HG02798 (cell line): ENCODE results near the gene DTWD2.
"Not testable (repeated sequence)": the region's sequence is repeated elsewhere in the genome, so short reads cannot be mapped to it uniquely, and the experiment has no call there.

Experiments used
- ATAC-seq: cut with Tn5 transposase; IDR thresholded peaks from one replicate; pipeline ENCODE4 v1.9.1; 2021; ENCODE audit warnings: mild to moderate bottlenecking; ENCODE audit not compliant: unreplicated experiment, poor library complexity

Gene DTWD2

DNA sequence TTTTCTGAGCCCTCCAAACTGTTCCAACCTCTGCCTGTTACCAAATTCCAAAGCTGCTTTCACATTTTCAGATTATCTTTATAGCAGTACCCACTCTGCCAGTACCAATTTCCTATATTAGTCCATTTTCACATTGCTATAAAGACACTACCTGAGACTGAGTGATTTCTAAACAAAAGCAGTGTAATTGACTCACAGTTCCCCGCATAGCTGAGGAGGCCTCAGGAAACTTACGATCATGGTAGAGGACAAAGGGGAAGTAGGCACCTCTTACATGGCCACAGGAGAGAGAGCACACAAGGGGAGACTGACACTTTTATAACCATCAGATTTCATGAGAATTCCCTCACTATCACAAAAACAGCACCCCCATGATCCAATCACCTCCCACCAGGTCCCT lies 105.0 kb downstream of the DTWD2 start:
- no peak for ATAC-seq

DNA sequence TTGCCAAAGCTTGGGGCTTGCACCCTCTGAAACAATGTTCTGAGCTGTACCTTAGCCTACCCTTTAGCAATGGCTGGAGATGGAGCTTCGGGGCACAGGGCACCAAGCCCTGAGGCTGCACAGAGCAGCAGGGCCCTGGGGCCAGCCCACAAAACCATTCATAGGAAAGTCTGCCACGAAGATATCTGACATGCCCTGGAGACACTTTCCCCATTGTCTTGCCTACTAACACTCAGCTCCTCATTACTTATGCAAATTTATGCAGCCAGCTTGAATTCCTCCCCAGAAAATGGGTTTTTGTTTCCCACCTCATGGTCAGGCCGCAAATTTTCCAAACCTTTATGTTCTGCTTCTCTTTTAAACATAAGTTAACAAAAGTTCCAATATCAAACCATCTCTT lies 105.7 kb downstream of the DTWD2 start:
- no peak for ATAC-seq

DNA sequence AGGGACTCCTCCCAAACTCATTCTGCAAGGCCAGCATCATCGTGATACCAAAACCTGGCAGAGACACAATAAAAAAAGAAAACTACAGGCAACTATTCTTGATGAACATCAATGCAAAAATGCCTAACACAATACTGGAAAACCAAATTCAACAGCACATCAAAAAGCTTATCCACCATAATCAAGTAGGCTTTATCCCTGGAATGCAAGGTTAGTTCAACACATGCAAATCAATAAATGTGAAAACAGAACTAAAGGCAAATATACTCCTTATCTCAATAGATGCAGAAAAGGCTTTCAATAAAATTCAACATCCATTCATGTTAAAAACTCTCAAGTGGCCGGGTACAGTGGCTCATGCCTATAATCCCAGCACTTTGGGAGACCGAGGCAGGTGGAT lies 111.5 kb downstream of the DTWD2 start:
- not testable (repeated sequence) for ATAC-seq

DNA sequence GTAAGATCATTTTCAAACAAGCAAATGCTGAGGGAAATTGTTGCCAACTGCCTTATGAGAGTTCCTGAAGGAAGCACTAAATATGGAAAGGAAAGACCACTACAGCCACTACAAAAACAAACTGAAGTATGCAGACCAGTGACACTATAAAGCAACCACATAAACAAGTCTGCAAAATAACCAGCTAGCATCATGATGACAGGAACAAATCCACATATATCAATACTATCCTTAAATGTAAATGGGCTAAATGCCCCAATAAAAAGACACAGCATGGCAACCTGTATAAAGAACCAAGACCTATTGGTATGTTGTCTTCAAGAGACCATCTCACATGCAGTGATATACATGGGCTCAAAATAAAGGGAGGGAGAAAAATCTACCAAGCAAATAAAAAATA lies 113.2 kb downstream of the DTWD2 start:
- no peak for ATAC-seq

DNA sequence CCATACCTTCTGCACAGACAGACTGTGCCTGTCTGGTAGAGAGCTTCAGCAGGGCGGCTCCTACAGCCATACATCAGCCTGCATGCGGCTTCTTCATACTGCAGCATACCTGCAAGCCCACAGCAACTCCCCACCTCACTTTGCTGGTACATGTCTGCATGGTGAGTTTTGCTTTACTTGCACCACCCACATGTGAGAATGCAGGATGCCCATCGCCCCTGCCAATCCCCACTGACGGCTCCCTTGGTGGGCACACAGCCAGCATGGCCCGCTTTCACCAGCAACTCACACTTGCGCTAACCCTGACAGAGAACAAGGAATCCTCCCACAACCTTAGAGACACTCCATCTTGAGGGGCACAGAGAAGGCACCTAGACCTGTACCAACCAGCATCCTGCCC lies 114.9 kb downstream of the DTWD2 start:
- no peak for ATAC-seq

DNA sequence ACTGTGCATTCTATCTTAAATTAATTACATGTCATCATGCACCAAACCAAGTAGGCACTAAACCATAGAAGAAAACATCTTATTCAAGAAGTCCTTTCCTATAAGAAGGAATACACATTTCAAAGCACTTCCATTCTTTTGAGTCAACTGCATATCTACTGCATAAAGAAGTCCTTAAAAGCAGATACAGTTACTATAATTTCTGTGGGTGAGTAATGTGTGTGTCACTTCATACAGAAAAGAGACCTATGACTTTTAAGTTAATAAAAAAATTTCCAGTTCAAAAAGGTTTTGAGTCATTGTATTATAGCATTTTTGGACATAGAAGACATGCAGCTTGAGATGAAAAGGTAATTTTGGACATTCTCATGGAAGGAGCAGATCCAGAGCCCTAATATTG lies 125.0 kb downstream of the DTWD2 start:
- ATAC-seq: no peak

DNA sequence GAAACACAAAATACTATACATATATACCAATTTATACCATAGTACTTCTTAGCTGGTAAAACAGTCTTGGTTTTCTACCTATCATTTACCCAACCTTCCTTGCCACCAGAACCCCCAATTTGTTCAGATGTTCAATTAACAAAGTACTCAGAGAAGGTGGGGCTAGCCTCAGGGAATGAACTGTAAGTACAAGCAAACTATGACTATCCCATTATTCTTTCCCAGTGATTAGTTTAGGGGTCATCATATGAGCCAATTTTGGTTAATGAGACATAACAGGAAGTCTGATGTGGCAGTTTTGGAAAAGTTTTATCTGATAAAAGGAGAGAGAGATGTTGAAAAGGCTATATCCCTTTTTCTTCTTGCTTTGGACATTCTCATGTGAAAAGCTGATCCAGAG lies 125.8 kb downstream of the DTWD2 start:
- ATAC-seq: no peak

DNA sequence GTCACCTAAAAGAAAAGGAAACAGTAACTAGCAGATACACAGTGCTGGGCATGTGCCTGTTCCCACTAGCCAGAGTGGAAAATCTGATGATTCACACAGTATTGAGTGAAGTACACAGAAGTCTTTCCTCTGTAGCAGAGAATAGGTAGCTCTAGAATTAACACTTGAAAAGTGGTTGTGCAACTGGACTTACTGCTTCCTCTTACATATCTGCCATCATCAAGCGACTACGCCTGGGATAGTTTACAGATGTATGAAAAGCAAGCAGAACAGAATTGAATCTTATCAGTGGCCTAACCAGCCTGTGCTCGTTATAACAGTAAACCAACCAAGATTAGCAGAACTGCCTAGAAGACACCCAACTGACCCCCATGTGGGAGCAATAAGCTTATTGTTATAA lies 130.6 kb downstream of the DTWD2 start:
- ATAC-seq: no peak

DNA sequence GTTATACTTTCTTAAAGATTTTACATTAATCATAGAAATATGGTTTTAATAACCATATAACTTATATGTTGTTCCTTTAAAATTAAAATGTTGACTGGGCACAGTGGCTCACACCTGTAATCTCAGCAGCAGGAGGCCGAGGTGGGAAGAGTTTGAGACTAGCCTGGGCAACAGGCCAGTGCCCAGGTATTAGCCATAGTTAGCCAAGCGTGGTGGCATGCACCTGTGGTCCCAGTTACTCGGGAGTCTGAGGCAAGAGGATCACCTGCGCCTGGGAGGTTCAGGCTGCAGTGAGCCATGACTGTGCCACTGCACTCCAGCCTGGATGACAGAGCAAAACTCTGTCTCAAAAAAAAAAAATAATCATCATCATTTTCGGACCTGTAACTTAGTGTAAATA lies 133.5 kb downstream of the DTWD2 start:
- ATAC-seq: no peak

DNA sequence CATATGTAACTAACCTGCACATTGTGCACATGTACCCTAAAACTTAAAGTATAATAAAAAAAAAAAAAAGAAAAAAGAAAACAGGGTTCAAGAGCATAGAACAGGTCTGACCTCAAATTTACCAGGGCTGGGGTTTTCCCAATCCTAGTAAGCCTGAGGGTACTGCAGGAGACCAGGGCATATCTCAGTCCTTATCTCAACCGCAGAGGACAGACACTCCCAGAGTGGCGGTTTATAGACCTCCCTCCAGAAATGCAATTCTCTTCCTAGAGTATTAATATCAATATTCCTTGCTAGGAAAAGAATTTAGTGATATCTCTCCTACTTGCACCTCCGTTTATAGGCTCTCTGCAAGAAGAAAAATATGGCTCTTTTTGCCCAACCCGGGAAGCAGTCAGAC lies 136.6 kb downstream of the DTWD2 start:
- ATAC-seq: not testable (repeated sequence)

DNA sequence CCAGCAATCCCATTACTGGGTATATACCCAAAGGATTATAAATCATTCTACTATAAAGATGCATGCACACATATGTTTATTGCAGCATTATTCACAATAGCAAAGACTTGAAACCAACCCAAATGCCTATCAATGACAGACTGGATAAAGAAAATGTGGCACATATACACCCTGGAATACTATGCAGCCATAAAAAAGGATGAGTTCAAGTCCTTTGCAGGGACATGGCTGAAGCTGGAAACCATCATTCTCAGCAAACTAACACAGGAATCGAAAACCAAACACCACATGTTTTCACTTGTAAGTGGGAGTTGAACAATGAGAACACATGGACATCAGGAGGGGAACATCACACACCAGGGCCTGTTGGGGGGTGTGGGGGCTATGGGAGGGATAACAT lies 138.8 kb downstream of the DTWD2 start:
- ATAC-seq: not testable (repeated sequence)

DNA sequence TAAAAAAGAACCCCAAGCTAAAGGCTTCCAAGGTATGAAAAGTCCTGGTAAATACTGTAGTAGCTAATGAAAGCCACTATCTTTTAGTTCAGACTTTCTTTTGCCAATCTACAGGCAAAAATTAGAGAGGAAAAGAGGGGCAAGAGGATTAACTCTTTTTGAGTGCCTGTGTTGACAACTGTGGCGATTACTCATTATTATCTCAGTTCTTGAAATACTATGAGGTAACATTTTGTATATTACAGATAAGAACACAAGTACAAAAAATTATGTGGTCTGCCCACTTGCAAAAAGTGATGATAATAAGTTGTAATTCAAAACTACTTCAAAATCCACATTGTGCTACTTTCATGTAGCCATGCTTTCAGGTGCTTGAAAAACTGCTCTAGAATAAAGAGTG lies 144.0 kb downstream of the DTWD2 start:
- ATAC-seq: no peak

DNA sequence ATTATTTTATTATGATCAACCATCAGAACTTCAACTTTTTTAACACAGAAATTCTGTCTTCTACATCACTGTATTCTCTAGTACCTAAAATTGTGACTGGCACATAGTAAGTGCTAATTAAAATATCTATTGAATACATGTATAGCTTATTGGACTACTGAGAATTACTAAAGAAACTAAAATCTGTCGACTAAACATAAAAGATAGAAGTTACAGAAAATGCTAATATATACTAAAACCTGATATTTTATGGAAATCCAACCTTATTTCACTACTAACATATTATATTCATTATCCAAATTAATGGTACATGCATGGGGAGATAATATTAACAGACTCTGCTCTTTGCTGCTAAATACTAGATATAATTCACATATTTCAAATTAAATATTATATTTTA lies 153.6 kb downstream of the DTWD2 start:
- ATAC-seq: no peak

DNA sequence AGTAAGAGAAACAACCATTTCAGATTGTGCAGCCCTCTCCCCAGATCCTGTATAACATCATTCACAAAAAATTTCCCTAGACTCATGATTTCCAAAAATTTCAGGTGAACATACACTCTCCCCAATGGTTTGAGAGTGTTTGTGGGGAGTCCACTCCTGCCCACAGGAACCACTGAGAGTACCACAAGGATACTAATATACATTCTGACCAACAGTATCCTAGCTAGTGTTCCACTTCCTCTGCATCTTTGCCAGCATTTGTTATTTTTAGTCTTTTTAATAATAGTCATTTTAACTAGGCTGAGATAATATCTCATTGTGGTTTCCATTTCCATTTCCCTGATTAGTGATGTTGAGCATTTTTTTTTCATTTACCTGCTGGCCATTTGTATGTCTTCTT lies 155.4 kb downstream of the DTWD2 start:
- ATAC-seq: no peak

DNA sequence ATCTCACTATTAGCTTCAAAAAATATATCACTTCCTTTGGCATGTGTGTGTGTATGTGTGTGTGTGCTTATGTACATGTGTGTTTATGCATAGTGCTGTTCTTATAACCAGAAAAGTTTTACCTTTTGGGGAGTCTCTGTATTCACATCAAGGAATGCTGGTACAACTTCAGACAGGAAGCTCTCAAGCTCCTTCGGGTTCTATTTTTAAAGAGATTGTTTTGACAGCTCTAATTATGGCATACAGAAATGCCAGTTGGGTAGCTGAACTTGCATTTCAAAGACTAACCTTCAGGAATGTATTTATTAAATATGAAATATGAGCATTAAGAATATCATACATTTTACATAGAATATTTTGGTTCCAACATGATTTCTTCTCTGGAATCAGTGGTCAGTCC lies 163.1 kb downstream of the DTWD2 start:
- ATAC-seq: no peak

DNA sequence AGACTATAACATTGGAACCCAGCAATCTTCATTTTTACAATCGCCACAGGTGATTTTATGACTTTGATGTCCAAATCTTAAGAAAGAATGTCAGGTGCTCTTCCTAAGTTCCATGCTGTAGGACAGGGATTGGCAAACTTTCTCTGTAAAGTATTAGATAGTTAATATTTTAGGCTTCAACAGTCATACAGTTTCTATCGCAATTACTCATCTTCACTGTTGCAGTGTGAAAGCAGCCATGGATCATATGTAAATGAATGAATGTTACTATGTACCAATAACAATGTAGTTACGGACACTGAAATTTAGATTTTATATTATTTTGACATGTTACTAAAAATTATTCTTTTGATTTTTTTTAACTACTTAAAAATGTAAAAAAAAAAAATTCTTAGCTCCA lies 169.7 kb downstream of the DTWD2 start:
- ATAC-seq: no peak

DNA sequence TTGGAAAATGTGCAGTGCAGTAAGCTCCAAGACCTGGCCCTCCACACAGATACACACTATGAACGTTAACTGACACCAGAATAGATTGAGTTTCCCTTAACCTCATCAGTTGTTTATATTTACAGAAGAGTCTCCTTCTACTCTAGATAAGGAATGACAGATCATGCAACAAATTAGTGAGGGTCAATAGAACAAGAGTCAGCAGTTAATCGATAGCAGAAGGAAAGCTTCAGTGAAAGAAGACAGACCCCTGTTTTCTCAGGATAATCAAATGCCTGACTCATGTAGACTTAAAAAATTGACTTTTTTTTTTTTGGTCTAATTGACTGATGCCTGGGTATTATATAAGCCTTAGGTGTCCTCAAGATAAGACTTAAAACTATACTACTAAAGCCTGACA lies 179.9 kb downstream of the DTWD2 start:
- no peak for ATAC-seq

DNA sequence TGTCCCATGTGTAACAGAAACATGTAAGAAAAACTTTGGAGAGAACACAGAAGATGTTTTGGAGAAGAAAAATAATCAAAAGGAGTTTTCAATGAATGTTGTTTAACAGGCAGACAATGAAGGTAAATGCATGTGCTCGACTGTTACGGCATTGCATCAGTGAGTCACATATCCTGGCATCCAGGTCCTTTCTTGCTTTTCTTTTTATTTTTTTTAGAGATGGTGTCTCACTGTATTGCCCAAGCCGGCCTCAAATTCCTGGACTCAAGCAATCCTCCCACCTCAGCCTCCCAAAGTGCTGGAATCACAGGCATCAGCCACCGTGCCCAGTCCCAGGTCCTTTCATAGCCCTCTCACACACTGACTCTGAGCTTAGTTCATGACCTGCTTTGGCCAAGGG lies 181.8 kb downstream of the DTWD2 start:
- no peak for ATAC-seq

DNA sequence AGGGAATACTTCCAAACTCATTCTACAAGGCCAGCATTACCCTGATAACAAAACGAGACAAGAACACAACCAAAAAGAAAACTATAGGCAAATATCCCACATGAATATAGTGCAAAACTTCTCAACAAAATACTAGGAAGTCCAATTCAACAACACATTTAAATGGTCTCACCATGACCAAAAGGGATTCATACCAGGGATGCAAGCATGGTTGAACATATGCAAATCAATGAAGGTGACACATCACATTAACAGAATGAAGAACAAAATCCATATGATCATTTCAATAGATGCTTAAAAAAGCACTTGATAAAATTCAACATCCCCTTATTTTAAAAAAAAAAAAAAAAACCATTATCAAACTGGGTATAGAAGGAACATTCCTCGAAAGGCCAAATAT lies 186.0 kb downstream of the DTWD2 start:
- no peak for ATAC-seq

DNA sequence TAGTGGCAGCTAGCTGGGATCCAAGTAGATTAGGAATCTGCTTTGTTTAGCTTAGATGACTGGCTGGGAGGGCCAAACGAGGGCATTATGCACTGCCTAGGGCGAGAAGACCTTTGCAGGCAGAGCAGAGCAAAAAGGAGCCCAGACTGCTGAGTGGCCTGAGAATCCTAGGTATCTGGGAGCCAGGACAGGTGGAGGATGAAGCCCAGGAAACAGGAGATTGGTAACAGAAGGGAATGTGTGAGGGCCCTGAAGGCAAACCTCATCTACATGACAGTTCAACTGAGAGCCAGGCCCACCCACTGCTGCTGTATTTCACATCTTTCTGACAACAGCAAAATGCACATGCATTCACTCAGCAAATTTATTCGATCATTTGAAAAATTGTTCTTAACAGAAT lies 192.3 kb downstream of the DTWD2 start:
- ATAC-seq: no peak

DNA sequence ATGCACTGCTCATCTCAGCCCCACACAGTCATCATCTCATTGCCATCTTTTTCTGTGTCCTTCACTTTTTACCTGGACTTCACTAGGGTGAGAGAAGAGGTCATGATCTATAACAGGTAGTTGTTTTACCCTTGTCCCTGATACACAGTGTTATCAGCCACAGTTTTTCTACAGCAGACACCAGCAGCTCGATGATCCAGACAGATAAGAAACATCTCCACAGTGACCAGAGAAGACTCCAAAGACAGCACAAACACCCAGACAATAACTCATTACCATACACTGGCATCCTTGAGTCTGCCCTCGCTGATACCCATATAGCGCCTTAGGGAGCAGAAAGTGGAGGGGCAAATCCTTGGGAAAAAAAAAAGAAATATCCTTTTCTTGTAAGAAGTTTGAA lies 194.1 kb downstream of the DTWD2 start:
- no peak for ATAC-seq

DNA sequence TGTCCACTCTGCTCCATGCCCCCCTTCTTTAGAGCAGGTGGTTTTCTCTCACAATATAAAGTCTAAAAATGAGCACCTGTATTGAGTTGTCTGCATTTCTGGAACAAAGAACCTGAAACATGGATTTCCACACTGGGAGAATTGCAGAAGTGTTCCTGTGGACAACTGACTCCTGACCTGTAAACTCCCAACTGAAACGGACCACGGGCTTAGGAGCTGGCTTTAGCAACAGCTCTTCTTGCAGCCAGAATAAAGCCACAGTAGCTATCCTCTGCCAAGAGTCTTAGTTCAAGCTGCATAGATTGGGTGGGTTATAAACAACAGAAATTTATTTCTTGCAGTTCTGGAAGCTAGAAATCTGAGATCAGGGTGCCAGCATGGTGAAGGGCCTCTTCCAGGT lies 194.7 kb downstream of the DTWD2 start:
- no peak for ATAC-seq

DNA sequence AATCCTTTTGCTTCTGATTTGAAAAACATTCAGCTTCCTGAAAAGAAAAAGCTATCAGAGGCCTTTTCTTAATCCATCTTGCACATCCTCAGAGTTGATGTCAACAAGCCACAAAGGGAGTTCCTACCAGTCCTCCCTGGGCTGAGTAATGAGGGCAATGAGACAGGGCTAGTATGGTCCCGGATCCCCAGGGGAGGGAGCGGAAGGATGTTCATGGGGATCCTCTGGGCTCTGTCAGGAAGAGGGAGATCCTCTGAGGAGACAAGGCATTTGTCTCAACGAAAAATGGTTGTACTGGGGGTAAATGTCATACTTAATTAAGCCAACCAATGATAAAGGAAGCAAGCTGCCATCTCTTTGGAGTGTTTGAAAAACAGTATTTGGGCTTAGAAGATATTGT lies 195.3 kb downstream of the DTWD2 start:
- ATAC-seq: no peak
